Testis (tissue), 2 donors: ENCODE data around the gene PCNX3.

Experiments used
- POLR2A ChIP-seq: fragments of 450-650 bp; IDR thresholded peaks from one replicate; pipeline ENCODE4 v1.6.1; 2017; ENCODE audit warnings: antibody characterized with exemption, mild to moderate bottlenecking, moderate library complexity
- TF ChIP-seq, protein P1 (sequence below), 3 experiments: fragments of 450-650 bp in 2 of 3; fragments of 200-600 bp in 1 of 3; sonication (generic) in 1 of 3; IDR thresholded peaks; one replicate each; pipeline ENCODE4 v1.5.1; 2016 to 2019; ENCODE audit warnings: antibody characterized with exemption in 3 of 3, mild to moderate bottlenecking in 2 of 3, moderate library complexity in 1 of 3

DNA sequence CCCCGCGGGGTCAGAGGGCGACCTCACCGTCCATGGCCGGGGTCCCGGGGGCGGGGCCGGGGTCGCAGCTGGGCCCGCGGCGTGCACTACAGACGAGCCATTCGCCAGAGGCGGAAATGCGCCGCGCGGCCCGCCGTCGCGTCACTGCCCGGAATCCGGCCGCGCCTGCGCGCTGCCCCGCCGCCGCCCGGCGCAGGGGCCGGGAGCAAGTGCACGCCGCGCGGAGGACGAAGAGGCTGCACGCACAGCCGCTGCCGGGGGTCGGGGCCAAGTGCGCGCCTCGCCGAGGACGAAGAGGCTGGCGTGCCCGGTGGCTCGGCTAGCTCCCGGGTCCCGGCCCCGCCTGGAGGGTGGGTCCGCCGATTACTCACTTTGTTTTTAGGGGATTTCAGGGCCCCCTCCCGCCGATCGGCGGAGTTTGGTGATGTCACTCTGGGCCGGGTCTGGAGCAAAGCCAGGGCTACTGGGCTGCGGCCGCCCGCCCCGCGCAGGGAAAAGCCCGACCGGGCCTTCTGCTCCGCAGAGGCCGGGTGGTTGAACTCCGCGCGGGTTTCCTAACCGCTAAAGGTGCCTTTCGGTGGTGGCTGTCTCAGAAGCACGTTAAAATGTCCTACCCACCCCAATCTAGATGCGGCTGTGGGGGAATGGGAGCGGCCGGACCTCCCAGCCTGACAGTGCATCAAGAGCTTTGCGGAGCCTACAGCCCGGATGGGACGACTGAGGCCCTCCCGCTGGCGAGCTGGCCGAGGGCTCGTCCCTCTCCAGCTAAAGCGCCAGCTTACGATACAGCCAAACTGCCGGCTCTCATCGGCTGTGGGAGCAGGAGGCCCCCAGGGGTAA is 47.4 kb downstream of the PCNX3 start, which contains the start of gene RELA:
- TF ChIP-seq, protein P1, sequence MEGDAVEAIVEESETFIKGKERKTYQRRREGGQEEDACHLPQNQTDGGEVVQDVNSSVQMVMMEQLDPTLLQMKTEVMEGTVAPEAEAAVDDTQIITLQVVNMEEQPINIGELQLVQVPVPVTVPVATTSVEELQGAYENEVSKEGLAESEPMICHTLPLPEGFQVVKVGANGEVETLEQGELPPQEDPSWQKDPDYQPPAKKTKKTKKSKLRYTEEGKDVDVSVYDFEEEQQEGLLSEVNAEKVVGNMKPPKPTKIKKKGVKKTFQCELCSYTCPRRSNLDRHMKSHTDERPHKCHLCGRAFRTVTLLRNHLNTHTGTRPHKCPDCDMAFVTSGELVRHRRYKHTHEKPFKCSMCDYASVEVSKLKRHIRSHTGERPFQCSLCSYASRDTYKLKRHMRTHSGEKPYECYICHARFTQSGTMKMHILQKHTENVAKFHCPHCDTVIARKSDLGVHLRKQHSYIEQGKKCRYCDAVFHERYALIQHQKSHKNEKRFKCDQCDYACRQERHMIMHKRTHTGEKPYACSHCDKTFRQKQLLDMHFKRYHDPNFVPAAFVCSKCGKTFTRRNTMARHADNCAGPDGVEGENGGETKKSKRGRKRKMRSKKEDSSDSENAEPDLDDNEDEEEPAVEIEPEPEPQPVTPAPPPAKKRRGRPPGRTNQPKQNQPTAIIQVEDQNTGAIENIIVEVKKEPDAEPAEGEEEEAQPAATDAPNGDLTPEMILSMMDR (IDR thresholded peaks at IDR 0.05) = peak in 1 of 3 experiments; percentile 43
- TF ChIP-seq POLR2A = peak; percentile 71
